ENCODE measurements around the gene CENPQ. TPM values are rescaled to one million over a fixed set of nuclear protein-coding genes. Genes with fewer than 3 reads are reported as not detected.

The CENPQ gene
- total RNA-seq, 1 experiment from 2014 or later, result 5.5 TPM

DNA sequence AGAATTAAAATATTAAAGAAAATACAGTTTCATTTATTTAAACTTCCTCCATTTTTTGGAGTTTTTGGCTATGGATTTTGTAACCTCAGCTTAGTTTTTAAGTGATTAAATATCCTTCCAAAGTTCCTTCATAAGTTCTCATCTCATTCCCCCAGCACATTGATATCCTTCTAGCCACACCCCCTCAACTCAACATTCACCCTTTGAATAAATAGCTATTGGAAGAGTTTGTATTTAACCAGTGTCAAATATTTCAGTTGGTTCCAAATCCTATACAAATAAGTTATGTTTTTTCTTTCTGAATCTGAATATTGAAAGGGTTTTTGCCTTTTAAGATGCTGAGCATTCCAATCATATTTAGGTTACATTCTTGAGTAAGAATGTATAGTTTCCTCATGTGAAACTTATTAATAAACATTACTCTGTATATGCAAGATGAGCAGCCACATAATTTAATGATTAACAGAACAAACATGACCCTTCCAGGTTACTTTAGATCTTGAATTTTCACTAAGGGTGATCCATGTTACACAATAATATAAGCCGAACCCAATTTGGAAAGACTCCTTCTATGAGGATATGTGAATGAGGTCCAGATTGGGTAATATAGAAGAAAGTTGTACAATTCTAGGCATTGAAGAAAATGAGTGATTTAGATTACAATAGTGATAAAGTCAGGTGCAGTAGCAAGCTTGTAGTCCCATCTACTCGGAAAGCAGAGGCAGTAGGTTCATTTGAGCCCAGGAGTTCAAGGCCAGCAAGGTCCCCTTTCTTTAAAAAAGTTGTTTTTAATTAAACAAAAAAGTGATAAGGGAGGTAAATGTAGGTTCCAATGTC, 50.2 kb downstream of the CENPQ start:
- no peak overlapping the region for H3K27ac ChIP-seq (ENCODE audit: low read length)
- no peak for TF ChIP-seq SIN3A (IDR thresholded peaks at IDR 0.05; ENCODE audit: borderline replicate concordance, insufficient read depth, low read depth, low read length)
- TF ChIP-seq, protein P1, sequence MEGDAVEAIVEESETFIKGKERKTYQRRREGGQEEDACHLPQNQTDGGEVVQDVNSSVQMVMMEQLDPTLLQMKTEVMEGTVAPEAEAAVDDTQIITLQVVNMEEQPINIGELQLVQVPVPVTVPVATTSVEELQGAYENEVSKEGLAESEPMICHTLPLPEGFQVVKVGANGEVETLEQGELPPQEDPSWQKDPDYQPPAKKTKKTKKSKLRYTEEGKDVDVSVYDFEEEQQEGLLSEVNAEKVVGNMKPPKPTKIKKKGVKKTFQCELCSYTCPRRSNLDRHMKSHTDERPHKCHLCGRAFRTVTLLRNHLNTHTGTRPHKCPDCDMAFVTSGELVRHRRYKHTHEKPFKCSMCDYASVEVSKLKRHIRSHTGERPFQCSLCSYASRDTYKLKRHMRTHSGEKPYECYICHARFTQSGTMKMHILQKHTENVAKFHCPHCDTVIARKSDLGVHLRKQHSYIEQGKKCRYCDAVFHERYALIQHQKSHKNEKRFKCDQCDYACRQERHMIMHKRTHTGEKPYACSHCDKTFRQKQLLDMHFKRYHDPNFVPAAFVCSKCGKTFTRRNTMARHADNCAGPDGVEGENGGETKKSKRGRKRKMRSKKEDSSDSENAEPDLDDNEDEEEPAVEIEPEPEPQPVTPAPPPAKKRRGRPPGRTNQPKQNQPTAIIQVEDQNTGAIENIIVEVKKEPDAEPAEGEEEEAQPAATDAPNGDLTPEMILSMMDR (IDR thresholded peaks at IDR 0.05), result no peak
- no peak for TF ChIP-seq POLR2AphosphoS5 (IDR thresholded peaks at IDR 0.05; ENCODE audit: low read depth, low read length)
- no peak for TF ChIP-seq TCF7L2 (IDR thresholded peaks at IDR 0.05; ENCODE audit: low read depth, low read length)
- TF ChIP-seq, protein P2, sequence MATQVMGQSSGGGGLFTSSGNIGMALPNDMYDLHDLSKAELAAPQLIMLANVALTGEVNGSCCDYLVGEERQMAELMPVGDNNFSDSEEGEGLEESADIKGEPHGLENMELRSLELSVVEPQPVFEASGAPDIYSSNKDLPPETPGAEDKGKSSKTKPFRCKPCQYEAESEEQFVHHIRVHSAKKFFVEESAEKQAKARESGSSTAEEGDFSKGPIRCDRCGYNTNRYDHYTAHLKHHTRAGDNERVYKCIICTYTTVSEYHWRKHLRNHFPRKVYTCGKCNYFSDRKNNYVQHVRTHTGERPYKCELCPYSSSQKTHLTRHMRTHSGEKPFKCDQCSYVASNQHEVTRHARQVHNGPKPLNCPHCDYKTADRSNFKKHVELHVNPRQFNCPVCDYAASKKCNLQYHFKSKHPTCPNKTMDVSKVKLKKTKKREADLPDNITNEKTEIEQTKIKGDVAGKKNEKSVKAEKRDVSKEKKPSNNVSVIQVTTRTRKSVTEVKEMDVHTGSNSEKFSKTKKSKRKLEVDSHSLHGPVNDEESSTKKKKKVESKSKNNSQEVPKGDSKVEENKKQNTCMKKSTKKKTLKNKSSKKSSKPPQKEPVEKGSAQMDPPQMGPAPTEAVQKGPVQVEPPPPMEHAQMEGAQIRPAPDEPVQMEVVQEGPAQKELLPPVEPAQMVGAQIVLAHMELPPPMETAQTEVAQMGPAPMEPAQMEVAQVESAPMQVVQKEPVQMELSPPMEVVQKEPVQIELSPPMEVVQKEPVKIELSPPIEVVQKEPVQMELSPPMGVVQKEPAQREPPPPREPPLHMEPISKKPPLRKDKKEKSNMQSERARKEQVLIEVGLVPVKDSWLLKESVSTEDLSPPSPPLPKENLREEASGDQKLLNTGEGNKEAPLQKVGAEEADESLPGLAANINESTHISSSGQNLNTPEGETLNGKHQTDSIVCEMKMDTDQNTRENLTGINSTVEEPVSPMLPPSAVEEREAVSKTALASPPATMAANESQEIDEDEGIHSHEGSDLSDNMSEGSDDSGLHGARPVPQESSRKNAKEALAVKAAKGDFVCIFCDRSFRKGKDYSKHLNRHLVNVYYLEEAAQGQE (IDR thresholded peaks at IDR 0.05; ENCODE audit: insufficient read depth in 1 of 2, low read depth in 2 of 2, low read length in 1 of 2), result no peak
- no peak for ATAC-seq
- no peaks in the 10 kb centered on the region for H3K36me3 ChIP-seq (ENCODE audit: control insufficient read depth, insufficient read depth, low read length)
- no peak overlapping the region for H3K4me3 ChIP-seq (ENCODE audit: low read depth in 2 of 2, low read length in 2 of 2)
- no peak for DNase-seq (ENCODE audit: low read depth, low spot score)
- BruUV-seq (replicated peaks), result no TSS peak
- POLR2A ChIA-PET, result no interaction called here
- CTCF ChIA-PET, result no interaction called here
- no peaks in the 10 kb centered on the region for H3K9me3 ChIP-seq (ENCODE audit: control insufficient read depth, insufficient read depth, low read depth, low read length)
- no peaks in the 10 kb centered on the region for H3K27me3 ChIP-seq (ENCODE audit: control insufficient read depth, insufficient read depth, low read length)
- intact Hi-C loops (cut with micrococcal nuclease; ENCODE audit: unreplicated experiment), result no loop called here
- in situ Hi-C loops (cut with HindIII; ENCODE audit: low pct_unique_long_range_greater_than_20kb, low sequenced_read_pairs), result no loop called here
- no peaks in the 10 kb centered on the region for H3K4me1 ChIP-seq (ENCODE audit: control insufficient read depth, insufficient read depth, low read length)

GRCh38 chr6:49514571-49515484, 51.7 kb downstream of the CENPQ start:
- H3K9me3 ChIP-seq (ENCODE audit: control insufficient read depth, insufficient read depth, low read depth, low read length), result no peaks in the 10 kb centered on the region
- TF ChIP-seq TCF7L2 (IDR thresholded peaks at IDR 0.05; ENCODE audit: low read depth, low read length), result no peak
- H3K27ac ChIP-seq (ENCODE audit: low read length), result no peak overlapping the region
- no peaks in the 10 kb centered on the region for H3K36me3 ChIP-seq (ENCODE audit: control insufficient read depth, insufficient read depth, low read length)
- BruUV-seq (replicated peaks), result no TSS peak
- no peak for ATAC-seq
- H3K4me1 ChIP-seq (ENCODE audit: control insufficient read depth, insufficient read depth, low read length), result no peaks in the 10 kb centered on the region
- CTCF ChIA-PET, result no interaction called here
- no peak overlapping the region for H3K4me3 ChIP-seq (ENCODE audit: low read depth in 2 of 2, low read length in 2 of 2)
- H3K27me3 ChIP-seq (ENCODE audit: control insufficient read depth, insufficient read depth, low read length), result no peaks in the 10 kb centered on the region
- in situ Hi-C loops (cut with HindIII; ENCODE audit: low pct_unique_long_range_greater_than_20kb, low sequenced_read_pairs), result no loop called here
- no peak for DNase-seq (ENCODE audit: low read depth, low spot score)
- intact Hi-C loops (cut with micrococcal nuclease; ENCODE audit: unreplicated experiment), result no loop called here
- POLR2A ChIA-PET, result no interaction called here

All from Panc1 (cell line).